ENCODE results near the gene PACSIN1.

The PACSIN1 gene

DNA sequence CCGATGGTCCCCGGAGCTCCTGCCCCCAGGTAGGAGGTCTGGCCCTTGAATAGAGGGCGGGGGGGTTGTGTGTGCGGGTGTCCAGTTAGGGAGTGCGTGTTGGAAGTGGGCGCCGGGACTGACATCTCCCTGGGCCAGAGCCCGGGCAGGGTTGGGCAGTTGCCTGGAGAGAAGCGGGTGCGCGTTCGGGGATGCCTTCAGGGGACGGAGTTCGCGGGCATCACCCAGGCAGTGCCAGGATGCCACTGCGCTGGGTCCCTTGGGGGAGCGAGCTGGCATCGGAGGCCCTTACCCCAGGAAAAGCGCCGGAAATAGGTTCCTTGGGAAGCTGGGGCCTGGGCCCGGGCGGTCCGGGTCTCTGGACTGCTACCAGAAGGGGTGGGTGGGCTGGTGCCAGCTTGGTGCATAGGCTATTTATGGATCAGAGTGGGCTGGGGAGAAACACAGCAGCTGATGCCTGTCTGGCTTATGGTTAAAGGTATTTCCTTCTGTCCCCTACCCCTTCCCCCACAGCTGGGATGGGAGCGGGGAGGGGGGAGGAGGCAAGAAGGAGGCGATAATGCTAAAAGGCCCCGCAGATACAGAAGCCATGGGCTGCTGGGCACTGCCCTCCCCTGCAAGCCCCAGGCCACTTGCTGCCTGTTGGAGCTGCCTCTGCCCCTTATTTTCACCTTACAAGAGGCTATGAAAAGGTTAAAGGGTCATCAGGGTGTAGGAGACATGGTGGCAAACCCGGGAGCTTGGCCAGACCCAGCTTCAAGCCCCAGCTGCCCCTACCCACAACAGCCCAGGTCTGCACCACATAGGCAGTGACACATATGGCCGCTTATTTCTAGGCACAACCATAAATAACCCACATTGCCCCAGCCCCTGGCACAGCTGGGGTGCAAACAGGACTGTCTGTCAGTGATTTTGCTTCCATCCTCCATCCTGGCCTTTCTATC, 638 bp downstream of the PACSIN1 start:
- H3K4me3 ChIP-seq (ENCODE audit: low read depth, low read length), result 0 out of 2 replicates have a peak overlapping the region, but pooled peaks have one; percentile 6
- TF ChIP-seq CTCF (IDR thresholded peaks at IDR 0.05; ENCODE audit: low read depth, low read length), result no peak

- H3K4me3 ChIP-seq (ENCODE audit: low read depth, low read length), result no peak overlapping the region
- no peak for TF ChIP-seq CTCF (IDR thresholded peaks at IDR 0.05; ENCODE audit: low read depth, low read length)
Measured at GRCh38 chr6:34468378-34468892, 2.6 kb downstream of the PACSIN1 start.

- no peak for TF ChIP-seq CTCF (IDR thresholded peaks at IDR 0.05; ENCODE audit: low read depth, low read length)
Measured at GRCh38 chr6:34469499-34469898, 3.6 kb downstream of the PACSIN1 start.

DNA sequence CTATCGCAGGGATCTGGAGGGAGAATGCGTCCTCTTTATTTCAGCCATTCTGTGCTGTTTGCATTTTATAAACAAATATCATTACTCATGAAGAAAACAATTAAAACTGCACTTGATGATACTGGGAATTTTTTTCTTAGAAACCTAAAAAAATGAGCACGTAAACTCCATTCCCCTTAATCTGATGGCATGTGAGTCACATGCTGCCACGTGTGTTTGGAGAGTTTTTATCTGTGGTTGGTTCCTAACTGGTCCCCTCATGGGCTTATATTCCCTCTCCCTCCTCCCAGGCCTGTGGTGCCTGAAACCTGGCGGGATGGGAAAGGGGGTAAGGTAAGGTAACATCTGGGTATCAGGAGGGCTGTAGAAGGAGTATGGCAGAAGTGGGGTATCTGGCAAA, 6.5 kb downstream of the PACSIN1 start:
- no peak overlapping the region for H3K4me3 ChIP-seq (ENCODE audit: low read depth, low read length)
- no peak for TF ChIP-seq CTCF (IDR thresholded peaks at IDR 0.05; ENCODE audit: low read depth, low read length)

More at GRCh38 chr6:34469499-34469898, 3.6 kb downstream of the PACSIN1 start:
- no peak overlapping the region for H3K4me3 ChIP-seq (ENCODE audit: low read depth, low read length)

- H3K4me3 ChIP-seq (ENCODE audit: low read depth, low read length), result no peak overlapping the region
Measured at GRCh38 chr6:34473967-34474366, 8.1 kb downstream of the PACSIN1 start.

DNA sequence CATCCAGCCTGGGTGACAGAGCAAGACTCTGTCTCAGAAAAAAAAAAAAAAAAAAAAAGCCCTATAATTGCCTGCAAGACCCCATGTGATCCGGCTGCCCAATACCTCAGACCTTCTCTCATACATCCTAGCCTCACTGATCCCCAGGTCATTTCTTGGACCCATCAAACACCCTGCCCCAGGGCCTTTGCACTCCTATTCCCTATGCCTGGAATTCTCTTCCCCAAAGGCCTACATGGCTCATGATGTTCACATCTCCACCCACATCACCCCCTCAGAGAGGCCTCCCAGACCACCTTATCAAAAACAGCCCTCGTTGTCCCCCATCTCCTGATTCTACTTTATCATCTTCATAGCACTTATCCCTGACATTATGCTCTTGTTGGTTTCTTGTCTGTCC, 8.9 kb downstream of the PACSIN1 start:
- TF ChIP-seq CTCF (IDR thresholded peaks at IDR 0.05; ENCODE audit: low read depth, low read length), result no peak
- H3K4me3 ChIP-seq (ENCODE audit: low read depth, low read length), result no peak overlapping the region

More at GRCh38 chr6:34473967-34474366, 8.1 kb downstream of the PACSIN1 start:
- TF ChIP-seq CTCF (IDR thresholded peaks at IDR 0.05; ENCODE audit: low read depth, low read length), result no peak

GRCh38 chr6:34475238-34475682, 9.4 kb downstream of the PACSIN1 start:
- no peak overlapping the region for H3K4me3 ChIP-seq (ENCODE audit: low read depth, low read length)
- no peak for TF ChIP-seq CTCF (IDR thresholded peaks at IDR 0.05; ENCODE audit: low read depth, low read length)
